AG09309 (cell line): ENCODE results near the gene WDR38.

ENCODE experiments used
- DNase-seq: peaks from one replicate; pipeline ENCODE4 v3.0.0-alpha.2; 2010; ENCODE audit warnings: low read depth
- H3K4me3 ChIP-seq: 2 replicates; pipeline ENCODE4 v1.5.1; 2011; ENCODE audit warnings: mild to moderate bottlenecking, low read depth, low read length, moderate library complexity; ENCODE audit not compliant: control insufficient read depth
- CTCF ChIP-seq: IDR thresholded peaks from 2 replicates; pipeline ENCODE4 v1.5.1; 2011; ENCODE audit warnings: mild to moderate bottlenecking, low read depth, low read length, inconsistent platforms; ENCODE audit not compliant: insufficient read depth, control insufficient read depth; ENCODE audit errors: missing control alignments

WDR38 gene

GRCh38 chr9:124858330-124859046 is 5.2 kb downstream of the WDR38 start:
- H3K4me3 ChIP-seq: no peak overlapping the region
- TF ChIP-seq CTCF: no peak
- DNase-seq: no peak

- no peak for DNase-seq
Observed at GRCh38 chr9:124859803-124860581, 6.7 kb downstream of the WDR38 start.

GRCh38 chr9:124860582-124861341 is 7.5 kb downstream of the WDR38 start:
- H3K4me3 ChIP-seq: peak overlapping the region; percentile 77

More at GRCh38 chr9:124859803-124860581, 6.7 kb downstream of the WDR38 start:
- peak overlapping the region; percentile 77 for H3K4me3 ChIP-seq
- no peak for TF ChIP-seq CTCF

GRCh38 chr9:124861342-124862229 is 8.3 kb downstream of the WDR38 start, which contains the start of the genes ARPC5L and RPL35:
TSS of gene ARPC5L (plus strand) at chr9:124862130. CDS start at chr9:124869291, 7,161 bp downstream.
TSS of gene RPL35 (minus strand) at chr9:124861957. CDS start at chr9:124861912, 45 bp downstream.
- H3K4me3 ChIP-seq: peak within 1 kb of the TSS; percentile 77
- peak; percentile 64 for DNase-seq
- TF ChIP-seq CTCF: peak; percentile 32

More at GRCh38 chr9:124860582-124861341, 7.5 kb downstream of the WDR38 start:
- no peak for DNase-seq
- TF ChIP-seq CTCF: no peak

- no peak for DNase-seq
- H3K4me3 ChIP-seq: no peak overlapping the region
- TF ChIP-seq CTCF: no peak
Observed at GRCh38 chr9:124863371-124863871, 10.2 kb downstream of the WDR38 start.
